Measurements from ENCODE around the gene ZNF691.

GRCh38 chr1:42873670-42874069, 27.3 kb downstream of the ZNF691 start:
- TF ChIP-seq CTCF (IDR thresholded peaks at IDR 0.05; ENCODE audit: poor library complexity) (no peak), EZH2 (IDR thresholded peaks at IDR 0.05; ENCODE audit: borderline replicate concordance) (no peak)
